ENCODE results near the gene PTPN22. TPM values are rescaled to one million over a fixed set of nuclear protein-coding genes. Genes with fewer than 3 reads are reported as not detected.
A peak's percentile ranks its signal among the peaks of the same experiment; 100 is the strongest.

The PTPN22 gene
- total RNA-seq, 1 experiment from 2014 or later, result 0.89 TPM

- POLR2A ChIA-PET, result interaction anchor here (0.6 to 2.8 kb wide), 25 partner anchors 10 to 858 kb away, joined by 3 to 49 read pairs (median 4); partner anchors contain the start of genes AP4B1, DCLRE1B, DENND2C and HIPK1
- DNase-seq (ENCODE audit: unreplicated experiment), result peak; percentile 36
- CTCF ChIA-PET, result interaction anchor here (1.1 to 1.6 kb wide), 3 partner anchors 20 to 672 kb away, joined by 3 to 4 read pairs (median 4); no protein-coding TSS in a partner anchor
- no peaks in the 10 kb centered on the region for H3K9me3 Mint-ChIP-seq (ENCODE audit: unreplicated experiment)
- peaks cover 22% of the 10 kb centered on the region for H3K4me1 Mint-ChIP-seq (ENCODE audit: insufficient read depth, unreplicated experiment)
- peak overlapping the region; percentile 94 for H3K4me3 Mint-ChIP-seq (ENCODE audit: unreplicated experiment)
- H3K27me3 Mint-ChIP-seq (ENCODE audit: insufficient read depth, unreplicated experiment), result no peaks in the 10 kb centered on the region
- H3K27ac Mint-ChIP-seq (ENCODE audit: low read depth, unreplicated experiment), result peak overlapping the region; percentile 88
- TF ChIP-seq CTCF (IDR thresholded peaks at IDR 0.05; ENCODE audit: unreplicated experiment), result no peak
- intact Hi-C loops (cut with micrococcal nuclease), result no loop called here
- peaks cover 18% of the 10 kb centered on the region for H3K36me3 Mint-ChIP-seq (ENCODE audit: insufficient read depth, unreplicated experiment)
- BruUV-seq (replicated peaks), result no TSS peak
Measured at GRCh38 chr1:113811156-113811887, 60.2 kb downstream of the PTPN22 start.

GRCh38 chr1:113809670-113810602, 61.6 kb downstream of the PTPN22 start:
- intact Hi-C loops (cut with micrococcal nuclease), result no loop called here
- Mint-ChIP-seq H3K4me3 (ENCODE audit: unreplicated experiment) (peak overlapping the region; percentile 94), H3K27me3 (ENCODE audit: insufficient read depth, unreplicated experiment) (no peaks in the 10 kb centered on the region), H3K9me3 (ENCODE audit: unreplicated experiment) (no peaks in the 10 kb centered on the region), H3K36me3 (ENCODE audit: insufficient read depth, unreplicated experiment) (peaks cover 18% of the 10 kb centered on the region), H3K4me1 (ENCODE audit: insufficient read depth, unreplicated experiment) (peaks cover 22% of the 10 kb centered on the region), H3K27ac (ENCODE audit: low read depth, unreplicated experiment) (peak overlapping the region; percentile 88)
- BruUV-seq (replicated peaks), result no TSS peak
- POLR2A ChIA-PET, result interaction anchor here (0.9 kb wide), 2 partner anchors 94 to 119 kb away, joined by 3 to 4 read pairs; partner anchors contain the start of gene HIPK1
- DNase-seq (ENCODE audit: unreplicated experiment), result no peak
- CTCF ChIA-PET, result interaction anchor here (0.6 kb wide), 1 partner anchor 128 kb away, joined by 4 read pairs; no protein-coding TSS in a partner anchor
- TF ChIP-seq CTCF (IDR thresholded peaks at IDR 0.05; ENCODE audit: unreplicated experiment), result no peak

- Mint-ChIP-seq H3K9me3 (ENCODE audit: unreplicated experiment) (no peaks in the 10 kb centered on the region), H3K4me1 (ENCODE audit: insufficient read depth, unreplicated experiment) (peaks cover 31% of the 10 kb centered on the region), H3K4me3 (ENCODE audit: unreplicated experiment) (peak overlapping the region; percentile 94), H3K36me3 (ENCODE audit: insufficient read depth, unreplicated experiment) (peaks cover 24% of the 10 kb centered on the region), H3K27ac (ENCODE audit: low read depth, unreplicated experiment) (no peak overlapping the region), H3K27me3 (ENCODE audit: insufficient read depth, unreplicated experiment) (no peaks in the 10 kb centered on the region)
- DNase-seq (ENCODE audit: unreplicated experiment), result no peak
- TF ChIP-seq CTCF (IDR thresholded peaks at IDR 0.05; ENCODE audit: unreplicated experiment), result no peak
- BruUV-seq (replicated peaks), result no TSS peak
- ChIA-PET POLR2A (no interaction called here), CTCF (interaction anchor here (0.7 kb wide), 1 partner anchor 57 kb away, joined by 4 read pairs; no protein-coding TSS in a partner anchor)
- intact Hi-C loops (cut with micrococcal nuclease), result no loop called here
Measured at GRCh38 chr1:113808450-113809195, 62.9 kb downstream of the PTPN22 start.
